HepG2 (cell line): ENCODE data around the gene PKDREJ. TPM values are rescaled to one million over a fixed set of nuclear protein-coding genes. Genes with fewer than 3 reads are reported as not detected.
A peak's percentile ranks its signal among the peaks of the same experiment; 100 is the strongest.

Source experiments
- ELF1 ChIP-seq: sonication (generic); formaldehyde crosslinking; IDR thresholded peaks from 2 replicates; pipeline ENCODE4 v1.4.0; 2020; ENCODE audit warnings: missing genetic modification reagents
- FOXJ3 ChIP-seq: sonication (generic); formaldehyde crosslinking; IDR thresholded peaks from 2 replicates; pipeline ENCODE4 v1.4.0; 2020; ENCODE audit warnings: missing genetic modification reagents, mild to moderate bottlenecking, borderline replicate concordance
- HDAC6 ChIP-seq: fragments of 200-600 bp; sonication (generic); IDR thresholded peaks from 2 replicates; pipeline ENCODE4 v1.7.0; 2017; ENCODE audit warnings: mild to moderate bottlenecking, antibody characterized with exemption, low read length, low read depth
- MED8 ChIP-seq: sonication (generic); formaldehyde crosslinking; IDR thresholded peaks from 2 replicates; pipeline ENCODE4 v1.8.1; 2023; ENCODE audit warnings: mild to moderate bottlenecking, missing genetic modification reagents; ENCODE audit not compliant: insufficient replicate concordance
- NFYC ChIP-seq: IDR thresholded peaks from 2 replicates; pipeline ENCODE4 v1.6.1; 2016; ENCODE audit warnings: missing genetic modification reagents, missing compliant biosample characterization
- NR2C2 ChIP-seq: sonication (generic); formaldehyde crosslinking; IDR thresholded peaks from 2 replicates; pipeline ENCODE4 v1.4.0; 2020; ENCODE audit warnings: missing genetic modification reagents, mild to moderate bottlenecking, moderate library complexity, borderline replicate concordance
- PLRG1 ChIP-seq: fragments of 450-650 bp; conservative IDR thresholded peaks from 2 replicates; pipeline ENCODE4 v1.6.1; 2016
- SOX13 ChIP-seq, 3 experiments: fragments of 450-650 bp in 1 of 3; sonication (generic) in 1 of 3; formaldehyde crosslinking in 1 of 3; IDR thresholded peaks in 2 of 3; conservative IDR thresholded peaks in 1 of 3; 2 replicates each; pipeline versions ENCODE4 v1.5.0 to v1.6.1; 2016 to 2020; ENCODE audit warnings: antibody characterized with exemption in 1 of 3, mild to moderate bottlenecking in 1 of 3, missing compliant biosample characterization in 1 of 3, missing genetic modification reagents in 1 of 3, moderate library complexity in 1 of 3
- ZFP62 ChIP-seq: sonication (generic); formaldehyde crosslinking; IDR thresholded peaks from 2 replicates; pipeline ENCODE4 v1.4.0; 2020; ENCODE audit warnings: missing genetic modification reagents
- ZNF296 ChIP-seq: sonication (generic); formaldehyde crosslinking; conservative IDR thresholded peaks from 2 replicates; pipeline ENCODE4 v1.5.0; 2020; ENCODE audit warnings: mild to moderate bottlenecking, missing genetic modification reagents
- ZNF552 ChIP-seq: sonication (generic); formaldehyde crosslinking; IDR thresholded peaks from 2 replicates; pipeline ENCODE4 v1.9.0; 2022; ENCODE audit warnings: missing genetic modification reagents, mild to moderate bottlenecking, borderline replicate concordance
- ZNF672 ChIP-seq: sonication (generic); formaldehyde crosslinking; IDR thresholded peaks from 2 replicates; pipeline ENCODE4 v1.8.1; 2022; ENCODE audit warnings: missing genetic modification reagents
- polyA plus RNA-seq, 8 experiments: library from polyadenylated mRNA; depleted of rRNA in 3 of 8; stranded (reverse) in 7 of 8; unstranded in 1 of 8; fragments of >200 nt; fragmentation: Illumina TruSeq in 4 of 8; extraction: Trizol in 4 of 8; gene quantifications; 2 replicates each; pipeline versions ENCODE4 v1.2.1 to v1.2.3, GENCODE V29; 2011 to 2016; ENCODE audit warnings: low read depth in 4 of 8, missing spikeins in 1 of 8, mixed read lengths in 1 of 8; ENCODE audit not compliant: insufficient read depth in 1 of 8
- total RNA-seq, 5 experiments: library from RNA; depleted of rRNA; stranded (reverse); fragments of >200 nt; fragmentation: Illumina TruSeq; extraction: Trizol; gene quantifications; 2 replicates each; pipeline ENCODE4 v1.2.3, GENCODE V29; 2016; ENCODE audit warnings: low read depth in 1 of 5
- TF ChIP-seq, protein P1 (sequence below): sonication (generic); formaldehyde crosslinking; conservative IDR thresholded peaks from 2 replicates; pipeline ENCODE4 v1.8.0; 2022; ENCODE audit warnings: mild to moderate bottlenecking, moderate library complexity, missing genetic modification reagents
- TF ChIP-seq, protein P2 (sequence below): sonication (generic); formaldehyde crosslinking; IDR thresholded peaks from 2 replicates; pipeline ENCODE4 v1.4.0; 2020; ENCODE audit warnings: missing genetic modification reagents
- TF ChIP-seq, protein P3 (sequence below): sonication (generic); formaldehyde crosslinking; IDR thresholded peaks from 2 replicates; pipeline ENCODE4 v1.4.0; 2020; ENCODE audit warnings: mild to moderate bottlenecking, low read depth, missing genetic modification reagents
- TF ChIP-seq, protein P4 (sequence below), 2 experiments: sonication (generic) in 1 of 2; formaldehyde crosslinking in 1 of 2; IDR thresholded peaks; 2 replicates each; pipeline versions ENCODE4 v1.5.1 to v1.6.1; 2011 to 2020; ENCODE audit warnings: borderline replicate concordance in 1 of 2, low read depth in 1 of 2, low read length in 1 of 2, mild to moderate bottlenecking in 1 of 2, missing genetic modification reagents in 1 of 2, moderate library complexity in 1 of 2
- TF ChIP-seq, protein P5 (sequence below): sonication (generic); formaldehyde crosslinking; IDR thresholded peaks from 2 replicates; pipeline ENCODE4 v1.4.0; 2020; ENCODE audit warnings: missing genetic modification reagents

Gene PKDREJ
- total and polyA plus RNA-seq, 2 of the 13 experiments (the other 11 are each of a cell fraction or from before 2014, with no cell fraction given), result not detected

DNA sequence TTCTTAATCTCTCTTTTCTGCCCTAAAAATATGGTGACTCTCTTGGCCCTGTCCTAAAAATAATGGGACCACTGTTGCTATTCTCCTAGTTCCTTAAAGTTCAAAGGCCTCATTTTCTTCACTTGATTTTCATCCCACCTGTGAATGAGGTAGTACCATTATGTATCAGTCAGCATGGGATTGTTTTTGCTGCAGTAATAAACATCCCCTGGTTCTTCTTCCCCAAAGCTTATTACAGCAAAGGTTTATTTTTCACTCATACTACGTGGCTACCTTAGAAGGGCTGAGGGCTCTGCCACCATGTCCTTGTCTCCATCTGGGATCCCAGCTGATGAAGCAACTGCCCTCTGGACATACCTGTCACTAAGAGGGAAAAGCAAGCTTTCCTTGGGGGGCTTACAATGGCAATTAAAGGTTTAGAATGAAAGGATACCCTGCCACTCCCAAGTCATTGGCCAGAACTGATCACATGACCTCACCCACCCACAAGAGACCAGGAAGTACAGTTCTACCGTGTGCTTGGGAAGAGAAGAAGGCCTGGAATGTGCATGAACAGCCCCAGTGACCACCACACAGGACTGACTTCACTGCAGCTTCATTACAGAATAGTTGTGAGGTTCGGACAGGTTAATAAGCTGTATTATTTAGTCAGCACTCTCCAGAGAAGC lies 12.4 kb upstream of the PKDREJ start (continued):
- TF ChIP-seq, protein P1, sequence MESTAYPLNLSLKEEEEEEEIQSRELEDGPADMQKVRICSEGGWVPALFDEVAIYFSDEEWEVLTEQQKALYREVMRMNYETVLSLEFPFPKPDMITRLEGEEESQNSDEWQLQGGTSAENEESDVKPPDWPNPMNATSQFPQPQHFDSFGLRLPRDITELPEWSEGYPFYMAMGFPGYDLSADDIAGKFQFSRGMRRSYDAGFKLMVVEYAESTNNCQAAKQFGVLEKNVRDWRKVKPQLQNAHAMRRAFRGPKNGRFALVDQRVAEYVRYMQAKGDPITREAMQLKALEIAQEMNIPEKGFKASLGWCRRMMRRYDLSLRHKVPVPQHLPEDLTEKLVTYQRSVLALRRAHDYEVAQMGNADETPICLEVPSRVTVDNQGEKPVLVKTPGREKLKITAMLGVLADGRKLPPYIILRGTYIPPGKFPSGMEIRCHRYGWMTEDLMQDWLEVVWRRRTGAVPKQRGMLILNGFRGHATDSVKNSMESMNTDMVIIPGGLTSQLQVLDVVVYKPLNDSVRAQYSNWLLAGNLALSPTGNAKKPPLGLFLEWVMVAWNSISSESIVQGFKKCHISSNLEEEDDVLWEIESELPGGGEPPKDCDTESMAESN (CRISPR knock-in tag), result no peak
- TF ChIP-seq ZFP62 (CRISPR knock-in tag) (no peak), ZNF552 (CRISPR knock-in tag) (no peak), NFYC (peak; percentile 61), HDAC6 (no peak), FOXJ3 (no peak), MED8 (CRISPR knock-in tag) (no peak), ELF1 (CRISPR knock-in tag) (no peak), ZNF296 (no peak), SOX13 (IDR thresholded peaks at IDR 0.05) (no peak), SOX13 (CRISPR knock-in tag; conservative IDR thresholded peaks at IDR 0.05 in 1 of 2, IDR thresholded peaks at IDR 0.05 in 1 of 2) (no peak), NR2C2 (no peak), PLRG1 (no peak), ZNF672 (CRISPR knock-in tag) (no peak)
- TF ChIP-seq, protein P2, sequence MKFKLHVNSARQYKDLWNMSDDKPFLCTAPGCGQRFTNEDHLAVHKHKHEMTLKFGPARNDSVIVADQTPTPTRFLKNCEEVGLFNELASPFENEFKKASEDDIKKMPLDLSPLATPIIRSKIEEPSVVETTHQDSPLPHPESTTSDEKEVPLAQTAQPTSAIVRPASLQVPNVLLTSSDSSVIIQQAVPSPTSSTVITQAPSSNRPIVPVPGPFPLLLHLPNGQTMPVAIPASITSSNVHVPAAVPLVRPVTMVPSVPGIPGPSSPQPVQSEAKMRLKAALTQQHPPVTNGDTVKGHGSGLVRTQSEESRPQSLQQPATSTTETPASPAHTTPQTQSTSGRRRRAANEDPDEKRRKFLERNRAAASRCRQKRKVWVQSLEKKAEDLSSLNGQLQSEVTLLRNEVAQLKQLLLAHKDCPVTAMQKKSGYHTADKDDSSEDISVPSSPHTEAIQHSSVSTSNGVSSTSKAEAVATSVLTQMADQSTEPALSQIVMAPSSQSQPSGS, result no peak
- TF ChIP-seq, protein P3, sequence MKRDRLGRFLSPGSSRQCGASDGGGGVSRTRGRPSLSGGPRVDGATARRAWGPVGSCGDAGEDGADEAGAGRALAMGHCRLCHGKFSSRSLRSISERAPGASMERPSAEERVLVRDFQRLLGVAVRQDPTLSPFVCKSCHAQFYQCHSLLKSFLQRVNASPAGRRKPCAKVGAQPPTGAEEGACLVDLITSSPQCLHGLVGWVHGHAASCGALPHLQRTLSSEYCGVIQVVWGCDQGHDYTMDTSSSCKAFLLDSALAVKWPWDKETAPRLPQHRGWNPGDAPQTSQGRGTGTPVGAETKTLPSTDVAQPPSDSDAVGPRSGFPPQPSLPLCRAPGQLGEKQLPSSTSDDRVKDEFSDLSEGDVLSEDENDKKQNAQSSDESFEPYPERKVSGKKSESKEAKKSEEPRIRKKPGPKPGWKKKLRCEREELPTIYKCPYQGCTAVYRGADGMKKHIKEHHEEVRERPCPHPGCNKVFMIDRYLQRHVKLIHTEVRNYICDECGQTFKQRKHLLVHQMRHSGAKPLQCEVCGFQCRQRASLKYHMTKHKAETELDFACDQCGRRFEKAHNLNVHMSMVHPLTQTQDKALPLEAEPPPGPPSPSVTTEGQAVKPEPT (CRISPR knock-in tag), result no peak
- TF ChIP-seq, protein P4, sequence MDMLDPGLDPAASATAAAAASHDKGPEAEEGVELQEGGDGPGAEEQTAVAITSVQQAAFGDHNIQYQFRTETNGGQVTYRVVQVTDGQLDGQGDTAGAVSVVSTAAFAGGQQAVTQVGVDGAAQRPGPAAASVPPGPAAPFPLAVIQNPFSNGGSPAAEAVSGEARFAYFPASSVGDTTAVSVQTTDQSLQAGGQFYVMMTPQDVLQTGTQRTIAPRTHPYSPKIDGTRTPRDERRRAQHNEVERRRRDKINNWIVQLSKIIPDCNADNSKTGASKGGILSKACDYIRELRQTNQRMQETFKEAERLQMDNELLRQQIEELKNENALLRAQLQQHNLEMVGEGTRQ (IDR thresholded peaks at IDR 0.05; ENCODE audit: low read depth, low read length), result 0 out of 2 replicates have a peak, but pooled peaks have one; percentile 14
- TF ChIP-seq, protein P4 (CRISPR knock-in tag; IDR thresholded peaks at IDR 0.05; ENCODE audit: borderline replicate concordance), result no peak; the same call in 1 of the 2 replicates
- TF ChIP-seq, protein P5, sequence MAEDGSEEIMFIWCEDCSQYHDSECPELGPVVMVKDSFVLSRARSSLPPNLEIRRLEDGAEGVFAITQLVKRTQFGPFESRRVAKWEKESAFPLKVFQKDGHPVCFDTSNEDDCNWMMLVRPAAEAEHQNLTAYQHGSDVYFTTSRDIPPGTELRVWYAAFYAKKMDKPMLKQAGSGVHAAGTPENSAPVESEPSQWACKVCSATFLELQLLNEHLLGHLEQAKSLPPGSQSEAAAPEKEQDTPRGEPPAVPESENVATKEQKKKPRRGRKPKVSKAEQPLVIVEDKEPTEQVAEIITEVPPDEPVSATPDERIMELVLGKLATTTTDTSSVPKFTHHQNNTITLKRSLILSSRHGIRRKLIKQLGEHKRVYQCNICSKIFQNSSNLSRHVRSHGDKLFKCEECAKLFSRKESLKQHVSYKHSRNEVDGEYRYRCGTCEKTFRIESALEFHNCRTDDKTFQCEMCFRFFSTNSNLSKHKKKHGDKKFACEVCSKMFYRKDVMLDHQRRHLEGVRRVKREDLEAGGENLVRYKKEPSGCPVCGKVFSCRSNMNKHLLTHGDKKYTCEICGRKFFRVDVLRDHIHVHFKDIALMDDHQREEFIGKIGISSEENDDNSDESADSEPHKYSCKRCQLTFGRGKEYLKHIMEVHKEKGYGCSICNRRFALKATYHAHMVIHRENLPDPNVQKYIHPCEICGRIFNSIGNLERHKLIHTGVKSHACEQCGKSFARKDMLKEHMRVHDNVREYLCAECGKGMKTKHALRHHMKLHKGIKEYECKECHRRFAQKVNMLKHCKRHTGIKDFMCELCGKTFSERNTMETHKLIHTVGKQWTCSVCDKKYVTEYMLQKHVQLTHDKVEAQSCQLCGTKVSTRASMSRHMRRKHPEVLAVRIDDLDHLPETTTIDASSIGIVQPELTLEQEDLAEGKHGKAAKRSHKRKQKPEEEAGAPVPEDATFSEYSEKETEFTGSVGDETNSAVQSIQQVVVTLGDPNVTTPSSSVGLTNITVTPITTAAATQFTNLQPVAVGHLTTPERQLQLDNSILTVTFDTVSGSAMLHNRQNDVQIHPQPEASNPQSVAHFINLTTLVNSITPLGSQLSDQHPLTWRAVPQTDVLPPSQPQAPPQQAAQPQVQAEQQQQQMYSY (CRISPR knock-in tag), result no peak
